ENCODE data around the gene H1-8.

Gene H1-8

DNA sequence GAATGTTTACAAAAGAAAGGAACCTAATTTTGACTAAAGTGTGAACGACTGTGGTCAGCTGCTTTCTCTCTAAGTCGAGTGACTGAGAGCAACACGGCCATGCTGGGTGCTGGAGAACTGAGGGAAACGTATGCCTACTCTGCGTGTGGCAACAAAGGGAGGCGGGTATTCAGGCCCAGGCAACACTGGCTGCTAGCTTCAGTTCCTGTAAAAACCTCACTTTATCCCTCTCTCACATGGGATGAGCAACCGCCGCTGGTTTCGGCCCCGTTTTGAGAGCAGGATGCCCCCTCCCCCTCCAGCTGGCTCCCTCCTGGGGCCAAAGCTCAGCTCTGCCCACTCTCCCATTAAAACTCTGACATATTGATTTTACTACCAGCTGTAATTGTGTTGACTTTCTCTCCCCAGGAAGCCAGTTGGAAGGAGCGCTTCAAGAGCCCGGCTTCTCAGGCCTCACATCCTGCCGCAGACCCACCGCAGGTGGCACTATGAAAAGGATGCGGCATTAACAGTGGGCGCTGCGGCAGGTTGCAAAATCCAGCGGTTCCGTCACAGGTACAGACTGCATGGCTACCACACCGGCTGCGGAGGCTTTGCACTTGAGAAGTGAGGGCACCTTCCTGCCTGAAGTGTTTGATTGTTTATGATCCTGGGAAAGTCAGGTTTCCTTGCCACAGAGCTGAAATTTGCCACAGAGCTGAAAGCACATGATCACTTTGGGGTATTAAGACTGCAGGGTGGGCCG is 50.8 kb downstream of the H1-8 start:
- peak; percentile 27 for DNase-seq (ENCODE audit: low read depth, low spot score)

- DNase-seq (ENCODE audit: low read depth, low spot score): no peak
Observed at GRCh38 chr3:129594409-129594808, 51.4 kb downstream of the H1-8 start.

- no peak for DNase-seq (ENCODE audit: low read depth, low spot score)
Observed at GRCh38 chr3:129594907-129595390, 52.0 kb downstream of the H1-8 start.

DNA sequence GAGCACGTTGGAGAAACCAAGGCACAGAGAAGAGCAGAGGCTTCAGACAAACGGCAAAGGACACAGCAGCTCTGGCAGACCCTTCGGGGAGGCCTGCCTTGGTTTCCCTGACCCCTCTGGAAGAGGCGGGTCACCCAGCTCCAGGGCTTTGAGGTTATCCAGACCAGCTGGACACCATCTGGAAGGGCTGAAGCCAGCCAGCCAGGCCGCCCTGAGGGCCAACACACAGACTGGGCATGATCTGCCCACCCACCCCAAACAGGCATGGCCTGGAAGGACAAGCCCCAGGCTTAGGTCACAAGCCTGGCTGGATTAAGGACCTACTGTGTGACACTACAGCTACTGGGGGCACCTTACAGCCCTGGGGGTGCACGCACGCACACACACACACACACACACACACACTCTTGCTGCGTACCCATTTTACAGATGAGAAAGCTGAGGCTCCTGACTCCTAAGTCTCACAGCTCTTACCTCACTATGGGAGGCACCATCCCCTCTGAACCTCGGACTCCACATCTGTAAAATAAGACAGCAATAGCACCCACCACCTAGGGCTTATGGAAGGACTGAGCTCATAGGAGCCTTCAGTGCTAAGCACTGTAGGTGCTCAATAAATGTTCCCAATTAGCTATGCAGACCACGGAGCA is 52.7 kb downstream of the H1-8 start:
- DNase-seq (ENCODE audit: low read depth, low spot score): no peak

DNA sequence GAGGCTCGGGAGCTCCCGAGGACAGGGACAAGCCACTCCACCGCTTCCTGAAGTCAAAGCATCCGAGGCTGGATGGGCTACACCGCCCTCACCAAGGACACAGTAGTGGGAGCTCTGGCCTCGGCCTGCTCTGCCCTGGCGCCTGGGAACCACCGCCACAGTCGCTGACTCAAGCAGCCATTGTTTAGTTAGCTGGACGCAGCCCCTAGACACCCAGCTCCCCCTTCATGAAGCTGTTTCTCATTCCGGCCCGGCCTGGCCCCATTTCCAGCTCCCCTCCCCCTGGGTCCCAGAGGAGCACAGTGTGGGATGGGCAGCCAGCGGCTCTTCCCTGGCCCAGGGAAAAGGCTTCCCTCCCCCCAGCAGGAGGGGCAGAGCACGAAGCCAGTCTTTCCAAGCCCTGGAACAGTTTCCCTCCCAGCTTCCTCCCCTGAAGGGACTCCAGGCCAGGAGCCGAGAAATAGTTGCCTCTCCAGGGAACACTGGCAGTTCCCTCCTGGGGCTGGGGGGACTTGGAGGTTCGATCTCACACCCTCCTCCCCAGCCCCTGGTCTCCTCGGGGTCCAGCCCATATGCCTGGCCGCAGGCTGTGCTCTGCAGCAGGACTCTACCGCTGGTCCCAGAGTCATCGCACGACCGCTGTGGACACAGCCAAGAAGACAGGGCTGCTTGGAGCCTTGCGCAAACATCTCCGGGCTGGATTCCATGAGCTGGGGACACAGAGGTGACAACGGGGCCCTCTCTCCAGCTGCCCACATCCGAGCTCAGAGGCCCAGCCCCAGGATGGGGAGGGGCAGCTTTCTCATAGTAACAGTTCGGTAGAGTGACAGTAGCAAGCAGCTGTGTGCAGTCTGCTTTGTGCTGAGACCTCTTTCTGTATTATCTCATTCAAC is 53.5 kb downstream of the H1-8 start:
- DNase-seq (ENCODE audit: low read depth, low spot score): no peak

DNA sequence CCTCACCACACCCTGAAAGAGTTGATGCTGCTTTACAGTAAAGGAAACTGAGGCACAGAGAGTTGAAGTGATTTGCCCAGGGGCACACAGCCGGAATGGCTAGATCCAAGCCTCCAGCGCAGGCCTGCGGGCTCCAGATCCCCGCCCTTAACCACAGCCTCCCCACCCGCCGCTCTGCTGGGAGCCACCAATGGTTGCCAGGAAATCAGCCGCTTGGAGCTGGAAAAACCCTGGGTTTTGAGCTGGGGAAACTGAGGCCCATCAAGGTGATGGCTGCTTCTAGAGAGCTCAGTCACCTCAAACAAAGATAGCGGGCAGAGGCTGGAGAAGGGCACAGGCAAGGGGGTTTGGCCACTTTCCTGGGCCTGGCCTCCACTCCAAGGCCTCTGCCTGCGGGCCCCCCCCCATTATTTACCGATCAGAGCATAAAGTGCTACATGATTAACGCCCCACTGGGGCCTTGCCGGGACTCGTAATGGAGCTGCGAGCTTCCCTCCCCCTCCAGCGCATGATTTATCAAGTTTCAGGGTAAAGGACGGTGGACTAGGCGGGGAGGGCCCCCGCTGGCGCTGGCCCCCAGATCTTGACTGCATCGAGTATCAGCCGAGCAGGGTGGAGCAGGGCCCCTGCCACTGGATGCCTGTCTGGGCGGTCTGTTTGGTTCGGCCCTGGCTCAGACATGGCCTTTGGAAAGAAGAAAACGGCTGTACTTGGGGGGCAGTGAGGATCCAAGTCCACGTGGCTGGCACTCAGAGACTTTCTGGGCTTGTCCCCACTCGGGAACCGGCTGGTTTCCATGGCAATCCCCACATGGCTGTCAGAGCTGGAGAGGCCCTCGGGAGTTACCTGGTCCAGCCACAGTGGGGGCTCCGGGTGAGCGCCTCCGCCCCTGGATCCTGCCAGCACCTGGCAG is 54.4 kb downstream of the H1-8 start:
- DNase-seq (ENCODE audit: low read depth, low spot score): no peak

DNA sequence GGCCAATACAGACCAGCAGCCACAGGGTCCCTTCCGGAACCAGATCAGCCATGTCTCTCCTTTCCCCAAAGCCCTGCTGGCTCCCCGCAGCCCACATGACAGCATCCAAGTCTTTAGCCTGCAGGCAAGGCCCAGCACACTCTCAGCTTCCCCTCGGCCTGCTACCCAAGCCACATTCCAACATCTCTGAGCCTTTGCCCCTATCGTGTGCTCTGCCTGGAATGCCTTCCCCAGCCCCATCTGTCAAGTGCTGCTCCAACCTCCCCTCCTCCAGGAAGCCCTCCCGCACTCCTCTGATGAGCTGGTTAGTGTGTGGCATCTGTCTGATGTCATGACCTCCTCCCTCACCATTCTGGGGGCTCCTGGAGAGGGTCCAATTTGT is 55.0 kb downstream of the H1-8 start:
- DNase-seq (ENCODE audit: low read depth, low spot score): no peak

DNA sequence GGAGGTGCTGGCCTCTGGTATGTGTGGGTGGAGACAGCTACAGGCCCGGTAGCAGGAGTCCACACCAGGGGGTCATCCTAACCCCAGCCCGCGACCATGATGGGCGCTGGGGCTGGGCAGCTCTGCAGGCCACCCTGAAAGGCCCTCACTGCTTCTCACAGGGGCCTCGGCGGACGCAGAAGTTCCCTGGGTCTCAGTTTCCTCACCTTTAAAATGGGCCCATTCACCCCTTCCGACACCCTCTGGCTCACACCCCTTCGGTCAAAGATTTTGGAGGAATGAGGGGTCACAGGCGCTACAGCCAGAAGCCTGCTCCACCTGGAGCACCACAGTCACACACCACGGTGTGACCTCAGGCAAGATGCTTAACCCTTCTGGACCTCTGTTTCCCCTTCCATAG is 55.5 kb downstream of the H1-8 start:
- DNase-seq (ENCODE audit: low read depth, low spot score): no peak

- DNase-seq (ENCODE audit: low read depth, low spot score): no peak
Observed at GRCh38 chr3:129599073-129599472, 56.1 kb downstream of the H1-8 start.

DNA sequence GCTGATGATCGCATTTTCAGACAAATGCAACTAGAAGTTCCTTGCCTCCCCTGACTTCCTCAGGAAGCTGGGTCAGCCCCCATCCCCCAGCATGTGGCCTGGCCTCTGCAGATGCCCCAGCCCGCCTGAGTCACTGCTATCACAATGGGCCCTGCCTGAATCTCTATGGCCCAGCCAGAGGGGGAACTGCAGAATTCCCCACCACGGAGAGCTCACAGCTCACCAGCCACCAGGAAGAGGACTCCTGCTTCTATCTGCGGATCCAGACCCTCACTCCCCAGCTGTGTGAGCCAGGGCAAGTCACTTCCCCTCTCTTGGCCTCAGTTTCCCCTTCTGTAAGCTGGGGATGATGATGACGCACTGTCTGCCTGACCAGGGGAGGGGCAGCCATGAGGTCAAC is 56.6 kb downstream of the H1-8 start:
- no peak for DNase-seq (ENCODE audit: low read depth, low spot score)

- DNase-seq (ENCODE audit: low read depth, low spot score): no peak
Observed at GRCh38 chr3:129600348-129600747, 57.4 kb downstream of the H1-8 start.
